SK-N-SH treated with all-trans-retinoic acid at 6 μM for 48 hours (cell line): ENCODE results near the gene NECTIN4.

Experiments
- ATAC-seq: fragments of 200-7000 bp; cut with Tn5 transposase; 3 replicates; pipeline ENCODE4 v1.9.1; 2020; ENCODE audit warnings: mild to moderate bottlenecking, moderate library complexity
- ARNTL ChIP-seq: fragments of 450-650 bp; formaldehyde crosslinking; IDR thresholded peaks from 2 replicates; pipeline ENCODE4 v1.5.0; 2020; ENCODE audit warnings: low read depth, mild to moderate bottlenecking, moderate library complexity, borderline replicate concordance
- CSDC2 ChIP-seq: fragments of 250-450 bp; sonication (Bioruptor Pico); IDR thresholded peaks from 2 replicates; pipeline ENCODE4 v1.5.0; 2020; ENCODE audit warnings: mild to moderate bottlenecking, moderate library complexity
- ESRRG ChIP-seq: fragments of 250-450 bp; sonication (Bioruptor Pico); IDR thresholded peaks from 2 replicates; pipeline ENCODE4 v1.6.1; 2021; ENCODE audit warnings: mild to moderate bottlenecking
- GLIS3 ChIP-seq: fragments of 250-450 bp; sonication (Bioruptor Pico); IDR thresholded peaks from 2 replicates; pipeline ENCODE4 v1.5.0; 2020; ENCODE audit warnings: mild to moderate bottlenecking, moderate library complexity
- ISL1 ChIP-seq: fragments of 250-450 bp; sonication (Bioruptor Pico); IDR thresholded peaks from 2 replicates; pipeline ENCODE4 v2.1.2; 2022; ENCODE audit warnings: mild to moderate bottlenecking, moderate library complexity
- OSR1 ChIP-seq: fragments of 250-450 bp; sonication (Bioruptor Pico); IDR thresholded peaks from 2 replicates; pipeline ENCODE4 v1.8.0; 2022; ENCODE audit warnings: moderate library complexity, mild to moderate bottlenecking, inconsistent platforms
- PATZ1 ChIP-seq: fragments of 250-450 bp; sonication (Bioruptor Pico); IDR thresholded peaks from 2 replicates; pipeline ENCODE4 v1.8.0; 2020; ENCODE audit warnings: mild to moderate bottlenecking, moderate library complexity, borderline replicate concordance
- POU6F1 ChIP-seq: fragments of 250-450 bp; sonication (Bioruptor Pico); IDR thresholded peaks from 2 replicates; pipeline ENCODE4 v1.8.0; 2021; ENCODE audit warnings: low read depth, mild to moderate bottlenecking, moderate library complexity, borderline replicate concordance
- PPARA ChIP-seq: fragments of 250-450 bp; sonication (Bioruptor Pico); IDR thresholded peaks from 2 replicates; pipeline ENCODE4 v1.5.0; 2020; ENCODE audit warnings: mild to moderate bottlenecking, borderline replicate concordance
- RARB ChIP-seq: fragments of 250-450 bp; sonication (Bioruptor Pico); IDR thresholded peaks from 2 replicates; pipeline ENCODE4 v1.8.0; 2021; ENCODE audit warnings: mild to moderate bottlenecking, moderate library complexity
- SNAI2 ChIP-seq: fragments of 250-450 bp; sonication (Bioruptor Pico); IDR thresholded peaks from 2 replicates; pipeline ENCODE4 v1.5.0; 2020; ENCODE audit warnings: mild to moderate bottlenecking, moderate library complexity
- TCF4 ChIP-seq: fragments of 250-450 bp; sonication (Bioruptor Pico); IDR thresholded peaks from 2 replicates; pipeline ENCODE4 v1.8.0; 2021; ENCODE audit warnings: mild to moderate bottlenecking, moderate library complexity, borderline replicate concordance
- TOX ChIP-seq: fragments of 250-450 bp; sonication (Bioruptor Pico); IDR thresholded peaks from 2 replicates; pipeline ENCODE4 v1.8.0; 2021; ENCODE audit warnings: mild to moderate bottlenecking, moderate library complexity, borderline replicate concordance
- TSHZ2 ChIP-seq: fragments of 250-450 bp; sonication (Bioruptor Pico); IDR thresholded peaks from 2 replicates; pipeline ENCODE4 v1.5.0; 2020; ENCODE audit warnings: mild to moderate bottlenecking, moderate library complexity
- ZC3H10 ChIP-seq: fragments of 250-450 bp; sonication (Bioruptor Pico); IDR thresholded peaks from 2 replicates; pipeline ENCODE4 v1.5.1; 2021; ENCODE audit warnings: mild to moderate bottlenecking, moderate library complexity
- ZFP3 ChIP-seq: fragments of 250-450 bp; sonication (Bioruptor Pico); IDR thresholded peaks from 2 replicates; pipeline ENCODE4 v1.5.0; 2020; ENCODE audit warnings: mild to moderate bottlenecking, moderate library complexity
- ZFP30 ChIP-seq: fragments of 450-650 bp; formaldehyde crosslinking; IDR thresholded peaks from 2 replicates; pipeline ENCODE4 v1.5.0; 2022; ENCODE audit warnings: mild to moderate bottlenecking, moderate library complexity
- ZNF565 ChIP-seq: fragments of 450-650 bp; formaldehyde crosslinking; conservative IDR thresholded peaks from 2 replicates; pipeline ENCODE4 v1.5.0; 2020; ENCODE audit warnings: low read depth, mild to moderate bottlenecking, moderate library complexity
- ZNF70 ChIP-seq: fragments of 450-650 bp; formaldehyde crosslinking; IDR thresholded peaks from 2 replicates; pipeline ENCODE4 v1.5.0; 2020; ENCODE audit warnings: mild to moderate bottlenecking, moderate library complexity
- ZNF8 ChIP-seq: fragments of 450-650 bp; formaldehyde crosslinking; IDR thresholded peaks from 2 replicates; pipeline ENCODE4 v1.5.0; 2020; ENCODE audit warnings: mild to moderate bottlenecking, moderate library complexity

Gene NECTIN4

GRCh38 chr1:161080441-161081405, 8.6 kb downstream of the NECTIN4 start:
- no peak for ATAC-seq
- TF ChIP-seq CSDC2 (CRISPR knock-in tag) (no peak), ZNF8 (no peak), ZFP3 (no peak), POU6F1 (CRISPR knock-in tag) (no peak), TCF4 (CRISPR knock-in tag) (no peak), ARNTL (CRISPR knock-in tag) (no peak), TOX (CRISPR knock-in tag) (no peak), ISL1 (CRISPR knock-in tag) (no peak), GLIS3 (no peak), ESRRG (CRISPR knock-in tag) (no peak), ZFP30 (CRISPR knock-in tag) (no peak), RARB (no peak), ZC3H10 (CRISPR knock-in tag) (no peak), ZNF565 (CRISPR knock-in tag) (no peak), PPARA (no peak), TSHZ2 (CRISPR knock-in tag) (no peak), SNAI2 (no peak), PATZ1 (CRISPR knock-in tag) (no peak), OSR1 (CRISPR knock-in tag) (no peak), ZNF70 (CRISPR knock-in tag) (no peak)
- TF ChIP-seq, all 23 proteins: peak for 0

- TF ChIP-seq TSHZ2 (CRISPR knock-in tag) = no peak
- no peak for TF ChIP-seq ISL1 (CRISPR knock-in tag)
- TF ChIP-seq PATZ1 (CRISPR knock-in tag) = no peak
- no peak for TF ChIP-seq ZFP3
- TF ChIP-seq ZNF8 = no peak
- no peak for TF ChIP-seq POU6F1 (CRISPR knock-in tag)
- TF ChIP-seq CSDC2 (CRISPR knock-in tag) = no peak
- no peak for TF ChIP-seq ESRRG (CRISPR knock-in tag)
- ATAC-seq = no peak
Observed at GRCh38 chr1:161079436-161080110, 9.8 kb downstream of the NECTIN4 start.
